ENCODE results near the gene IRGC.

- no peak for TF ChIP-seq CTCF (conservative IDR thresholded peaks at IDR 0.05 in 1 of 2, IDR thresholded peaks at IDR 0.05 in 1 of 2; ENCODE audit: extremely low read depth in 1 of 2, insufficient read depth in 1 of 2, low read depth in 1 of 2, low read length in 2 of 2)
- TF ChIP-seq EZH2 (IDR thresholded peaks at IDR 0.05; ENCODE audit: borderline replicate concordance, low read length): no peak
Observed at GRCh38 chr19:43715776-43716175, at the start of gene IRGC.

Measured in mammary epithelial cell (primary cell).